Measurements from ENCODE around the gene FGF14.

The FGF14 gene

GRCh38 chr13:102040812-102041211 is 361.0 kb downstream of the FGF14 start:
- Histone ChIP-seq H3K27me3 (ENCODE audit: control insufficient read depth, low read length) (no peaks in the 10 kb centered on the region), H3K4me3 (ENCODE audit: low read length) (no peak overlapping the region), H3K4me2 (ENCODE audit: low read length) (no peak overlapping the region), H3K9me2 (replicated peaks; ENCODE audit: control insufficient read depth, low read length) (no peaks in the 10 kb centered on the region; the same call in 1 of the 2 replicates), H4K20me1 (ENCODE audit: control insufficient read depth, insufficient read depth, low read depth, low read length) (no peaks in the 10 kb centered on the region), H3K79me2 (ENCODE audit: control insufficient read depth, low read length) (no peaks in the 10 kb centered on the region), H3K9me3 (ENCODE audit: control insufficient read depth, insufficient read depth, low read length) (no peaks in the 10 kb centered on the region), H3K27ac (ENCODE audit: low read depth, low read length) (no peak overlapping the region), H3F3A (ENCODE audit: control insufficient read depth, insufficient read depth) (no peaks in the 10 kb centered on the region), H3K36me3 (ENCODE audit: control insufficient read depth, low read length) (no peaks in the 10 kb centered on the region), H3K4me1 (ENCODE audit: control insufficient read depth, low read length) (no peaks in the 10 kb centered on the region)
- no peak for TF ChIP-seq EZH2phosphoT487 (IDR thresholded peaks at IDR 0.05; ENCODE audit: borderline replicate concordance, low read length)
- TF ChIP-seq, protein P1, sequence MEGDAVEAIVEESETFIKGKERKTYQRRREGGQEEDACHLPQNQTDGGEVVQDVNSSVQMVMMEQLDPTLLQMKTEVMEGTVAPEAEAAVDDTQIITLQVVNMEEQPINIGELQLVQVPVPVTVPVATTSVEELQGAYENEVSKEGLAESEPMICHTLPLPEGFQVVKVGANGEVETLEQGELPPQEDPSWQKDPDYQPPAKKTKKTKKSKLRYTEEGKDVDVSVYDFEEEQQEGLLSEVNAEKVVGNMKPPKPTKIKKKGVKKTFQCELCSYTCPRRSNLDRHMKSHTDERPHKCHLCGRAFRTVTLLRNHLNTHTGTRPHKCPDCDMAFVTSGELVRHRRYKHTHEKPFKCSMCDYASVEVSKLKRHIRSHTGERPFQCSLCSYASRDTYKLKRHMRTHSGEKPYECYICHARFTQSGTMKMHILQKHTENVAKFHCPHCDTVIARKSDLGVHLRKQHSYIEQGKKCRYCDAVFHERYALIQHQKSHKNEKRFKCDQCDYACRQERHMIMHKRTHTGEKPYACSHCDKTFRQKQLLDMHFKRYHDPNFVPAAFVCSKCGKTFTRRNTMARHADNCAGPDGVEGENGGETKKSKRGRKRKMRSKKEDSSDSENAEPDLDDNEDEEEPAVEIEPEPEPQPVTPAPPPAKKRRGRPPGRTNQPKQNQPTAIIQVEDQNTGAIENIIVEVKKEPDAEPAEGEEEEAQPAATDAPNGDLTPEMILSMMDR (IDR thresholded peaks at IDR 0.05; ENCODE audit: low read depth, low read length, poor library complexity, severe bottlenecking), result no peak

DNA sequence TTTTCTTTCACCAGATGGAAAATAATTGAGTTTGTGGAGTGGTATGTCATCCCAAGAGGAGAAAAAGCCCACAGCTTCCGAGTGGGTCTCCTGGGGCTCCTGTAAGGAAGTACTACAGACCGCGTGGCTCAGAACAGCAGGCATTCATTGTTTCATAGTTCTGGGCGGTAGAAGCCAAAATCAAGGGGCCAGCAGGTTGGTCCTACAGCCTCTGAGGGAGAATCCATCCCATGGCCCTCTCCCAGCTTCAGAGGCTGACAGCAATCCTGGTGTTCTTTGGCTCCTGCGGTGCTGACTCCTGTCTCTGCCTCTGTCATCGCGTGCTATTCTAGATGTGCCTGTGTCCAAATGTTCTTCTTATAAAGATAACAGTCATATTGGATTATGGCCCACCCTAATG is 362.6 kb downstream of the FGF14 start:
- no peaks in the 10 kb centered on the region for H3K27me3 ChIP-seq (ENCODE audit: control insufficient read depth, low read length)
- no peaks in the 10 kb centered on the region for H3F3A ChIP-seq (ENCODE audit: control insufficient read depth, insufficient read depth)
- TF ChIP-seq, protein P1 (IDR thresholded peaks at IDR 0.05; ENCODE audit: low read depth, low read length, poor library complexity, severe bottlenecking), result no peak
- TF ChIP-seq EZH2phosphoT487 (IDR thresholded peaks at IDR 0.05; ENCODE audit: borderline replicate concordance, low read length), result no peak
- no peak overlapping the region for H3K27ac ChIP-seq (ENCODE audit: low read depth, low read length)
- H3K4me1 ChIP-seq (ENCODE audit: control insufficient read depth, low read length), result no peaks in the 10 kb centered on the region
- no peaks in the 10 kb centered on the region; the same call in 1 of the 2 replicates for H3K9me2 ChIP-seq (replicated peaks; ENCODE audit: control insufficient read depth, low read length)
- H4K20me1 ChIP-seq (ENCODE audit: control insufficient read depth, insufficient read depth, low read depth, low read length), result no peaks in the 10 kb centered on the region
- H3K36me3 ChIP-seq (ENCODE audit: control insufficient read depth, low read length), result no peaks in the 10 kb centered on the region
- no peaks in the 10 kb centered on the region for H3K9me3 ChIP-seq (ENCODE audit: control insufficient read depth, insufficient read depth, low read length)
- no peaks in the 10 kb centered on the region for H3K79me2 ChIP-seq (ENCODE audit: control insufficient read depth, low read length)
- H3K4me2 ChIP-seq (ENCODE audit: low read length), result no peak overlapping the region
- no peak overlapping the region for H3K4me3 ChIP-seq (ENCODE audit: low read length)

GRCh38 chr13:102038787-102039186 is 363.1 kb downstream of the FGF14 start:
- Histone ChIP-seq H3K9me2 (replicated peaks; ENCODE audit: control insufficient read depth, low read length) (no peaks in the 10 kb centered on the region; the same call in 1 of the 2 replicates), H4K20me1 (ENCODE audit: control insufficient read depth, insufficient read depth, low read depth, low read length) (no peaks in the 10 kb centered on the region), H3K27me3 (ENCODE audit: control insufficient read depth, low read length) (no peaks in the 10 kb centered on the region), H3K36me3 (ENCODE audit: control insufficient read depth, low read length) (no peaks in the 10 kb centered on the region), H3F3A (ENCODE audit: control insufficient read depth, insufficient read depth) (no peaks in the 10 kb centered on the region), H3K27ac (ENCODE audit: low read depth, low read length) (no peak overlapping the region), H3K79me2 (ENCODE audit: control insufficient read depth, low read length) (no peaks in the 10 kb centered on the region), H3K9me3 (ENCODE audit: control insufficient read depth, insufficient read depth, low read length) (no peaks in the 10 kb centered on the region), H3K4me3 (ENCODE audit: low read length) (no peak overlapping the region), H3K4me1 (ENCODE audit: control insufficient read depth, low read length) (no peaks in the 10 kb centered on the region), H3K4me2 (ENCODE audit: low read length) (no peak overlapping the region)
- TF ChIP-seq, protein P1 (IDR thresholded peaks at IDR 0.05; ENCODE audit: low read depth, low read length, poor library complexity, severe bottlenecking), result no peak
- TF ChIP-seq EZH2phosphoT487 (IDR thresholded peaks at IDR 0.05; ENCODE audit: borderline replicate concordance, low read length), result no peak

Measured in DOHH2 (cell line).